Sigmoid colon (tissue), 7 donors: ENCODE results near the gene TEDC2. TPM values are rescaled to one million over a fixed set of nuclear protein-coding genes. Genes with fewer than 3 reads are reported as not detected.
"Not testable (repeated sequence)": the region's sequence is repeated elsewhere in the genome, so short reads cannot be mapped to it uniquely, and the experiment has no call there.

Source experiments
- DNase-seq: peaks from one replicate; pipeline ENCODE4 v3.0.0-alpha.2; 2019
- H3K27ac ChIP-seq, 4 donors: fragments of 200-600 bp; sonication (generic); one replicate each; pipeline ENCODE4 v1.5.1; 2016 to 2019; ENCODE audit warnings: mild to moderate bottlenecking in 1 of 4
- H3K27me3 ChIP-seq, 3 donors: fragments of 200-600 bp; sonication (generic); one replicate each; pipeline ENCODE4 v1.5.1; 2019; ENCODE audit warnings: mild to moderate bottlenecking in 1 of 3
- H3K36me3 ChIP-seq, 4 donors: fragments of 200-600 bp; sonication (generic); one replicate each; pipeline ENCODE4 v1.5.1; 2016 to 2019
- H3K4me1 ChIP-seq, 4 donors: fragments of 200-600 bp; sonication (generic); one replicate each; pipeline ENCODE4 v1.5.1; 2017 to 2019
- H3K4me3 ChIP-seq, 4 donors: fragments of 200-600 bp; sonication (generic); one replicate each; pipeline ENCODE4 v1.5.1; 2017 to 2019; ENCODE audit warnings: mild to moderate bottlenecking in 2 of 4, moderate library complexity in 1 of 4
- H3K9me3 ChIP-seq, 4 donors: fragments of 200-600 bp in 3 of 4; sonication (generic) in 3 of 4; one replicate each; pipeline versions ENCODE4 v1.5.1 to v1.6.1; 2013 to 2019
- CTCF ChIP-seq, 4 experiments: fragments of 450-650 bp in 3 of 4; fragments of 200-600 bp in 1 of 4; IDR thresholded peaks; one replicate each; pipeline ENCODE4 v1.5.1; 2016 to 2019; ENCODE audit warnings: antibody characterized with exemption in 4 of 4, mild to moderate bottlenecking in 3 of 4, moderate library complexity in 2 of 4
- EP300 ChIP-seq, 4 donors: sonication (generic); formaldehyde crosslinking; IDR thresholded peaks; one replicate each; pipeline ENCODE4 v1.6.1; 2017; ENCODE audit warnings: antibody characterized with exemption in 4 of 4
- POLR2A ChIP-seq, 2 donors: fragments of 450-650 bp; IDR thresholded peaks; one replicate each; pipeline ENCODE4 v1.6.1; 2016; ENCODE audit warnings: antibody characterized with exemption in 2 of 2, mild to moderate bottlenecking in 2 of 2, moderate library complexity in 2 of 2
- POLR2AphosphoS5 ChIP-seq, 4 donors: sonication (generic); formaldehyde crosslinking; IDR thresholded peaks; one replicate each; pipeline ENCODE4 v1.6.1; 2017; ENCODE audit warnings: antibody characterized with exemption in 4 of 4
- WGBS, 2 donors: extraction: QIAGEN DNeasy Blood & Tissue Kit; methylation state at CpG; one replicate each; pipeline ENCODE4 v1.1.7; 2013; 5-methylcytosine and 5-hydroxymethylcytosine counted together
- intact Hi-C: fragments of 100-400 bp; cut with DNase I; formaldehyde crosslinking; loops from one replicate; pipeline ENCODE4 v1.15.1; 2023
- polyA plus RNA-seq, 3 donors: library from polyadenylated mRNA; stranded (reverse); fragments of 200-250 nt; gene quantifications; one replicate each; pipeline ENCODE4 v1.2.3, GENCODE V29; 2013
- total RNA-seq, 4 donors: library from RNA; depleted of rRNA; stranded (reverse); fragments of >200 nt; gene quantifications; one replicate each; pipeline ENCODE4 v1.1.0, GENCODE V29; 2016
- donor health status: healthy with polysubstance abuse.
- donor health status: Bipolar disorder and iron deficiency.
- donor health status: healthy.

TEDC2 gene
- total and polyA plus RNA-seq, 7 donors, result 0.60 to 10.6 (median 5.3) TPM; not detected in 3

- Histone ChIP-seq H3K4me1 (no peaks in the 10 kb centered on the region), H3K27ac (no peak overlapping the region), H3K27me3 (no peaks in the 10 kb centered on the region), H3K9me3 (no peaks in the 10 kb centered on the region), H3K4me3 (no peak overlapping the region), H3K36me3 (peaks cover 0 to 27% (median 0%) of the 10 kb centered on the region in 4 donors)
- WGBS, 2 donors, result 96 to 97% methylated on average over 24 of the region's 24 CpGs
- no peak for TF ChIP-seq POLR2A (IDR thresholded peaks at IDR 0.05)
- TF ChIP-seq EP300 (IDR thresholded peaks at IDR 0.05), result no peak
- no peak for TF ChIP-seq POLR2AphosphoS5 (IDR thresholded peaks at IDR 0.05)
- no peak for TF ChIP-seq CTCF (IDR thresholded peaks at IDR 0.05)
- intact Hi-C loops, result no loop called here
- DNase-seq, result peak; percentile 57
These were observed 22.7 kb upstream of the TEDC2 start for GRCh38 chr16:2437032-2437790.

GRCh38 chr16:2438121-2438520 lies 21.8 kb upstream of the TEDC2 start:
- TF ChIP-seq EP300 (IDR thresholded peaks at IDR 0.05) (no peak), POLR2A (IDR thresholded peaks at IDR 0.05) (no peak), CTCF (IDR thresholded peaks at IDR 0.05) (no peak), POLR2AphosphoS5 (IDR thresholded peaks at IDR 0.05) (no peak)
- intact Hi-C loops, result no loop called here
- Histone ChIP-seq H3K4me1 (no peaks in the 10 kb centered on the region), H3K27ac (no peak overlapping the region), H3K27me3 (no peaks in the 10 kb centered on the region), H3K4me3 (no peak overlapping the region), H3K9me3 (no peaks in the 10 kb centered on the region), H3K36me3 (peaks cover 0 to 19% (median 0%) of the 10 kb centered on the region in 4 donors)
- WGBS, 2 donors, result 97% methylated on average over 14 of the region's 14 CpGs
- no peak for DNase-seq

GRCh38 chr16:2439598-2439997 lies 20.3 kb upstream of the TEDC2 start:
- Histone ChIP-seq H3K27me3 (no peaks in the 10 kb centered on the region), H3K27ac (no peak overlapping the region), H3K9me3 (no peaks in the 10 kb centered on the region), H3K4me3 (no peak overlapping the region), H3K36me3 (peaks cover 0 to 16% (median 0%) of the 10 kb centered on the region in 4 donors), H3K4me1 (no peaks in the 10 kb centered on the region)
- intact Hi-C loops, result no loop called here
- no peak for TF ChIP-seq POLR2AphosphoS5 (IDR thresholded peaks at IDR 0.05)
- TF ChIP-seq CTCF (IDR thresholded peaks at IDR 0.05), result no peak
- TF ChIP-seq EP300 (IDR thresholded peaks at IDR 0.05), result no peak
- TF ChIP-seq POLR2A (IDR thresholded peaks at IDR 0.05), result no peak
- DNase-seq, result no peak
- 97 to 98% methylated on average over 11 of the region's 11 CpGs for WGBS, 2 donors

GRCh38 chr16:2441143-2441804 lies 18.6 kb upstream of the TEDC2 start:
- H3K9me3 ChIP-seq, H3K4me1 ChIP-seq, intact Hi-C loops, H3K27ac ChIP-seq, H3K27me3 ChIP-seq, H3K4me3 ChIP-seq, DNase-seq: not testable (repeated sequence)
- WGBS, 2 donors, result 81 to 90% methylated on average over 15 of the region's 15 CpGs
- H3K36me3 ChIP-seq, result peaks cover 0 to 21% (median 2%) of the 10 kb centered on the region in 4 donors

GRCh38 chr16:2443555-2443954 lies 16.4 kb upstream of the TEDC2 start:
- no peak for DNase-seq
- TF ChIP-seq POLR2A (IDR thresholded peaks at IDR 0.05) (no peak), EP300 (IDR thresholded peaks at IDR 0.05) (no peak), POLR2AphosphoS5 (IDR thresholded peaks at IDR 0.05) (no peak), CTCF (IDR thresholded peaks at IDR 0.05) (no peak)
- Histone ChIP-seq H3K27me3 (no peaks in the 10 kb centered on the region), H3K9me3 (no peaks in the 10 kb centered on the region), H3K4me1 (no peaks in the 10 kb centered on the region), H3K4me3 (no peak overlapping the region), H3K27ac (no peak overlapping the region), H3K36me3 (peaks cover 0 to 18% (median 2%) of the 10 kb centered on the region in 4 donors)
- intact Hi-C loops, result no loop called here
- WGBS, 2 donors, result 95 to 96% methylated on average over 9 of the region's 9 CpGs
